GM12878 (cell line): ENCODE data around the gene ZBTB22. TPM values are rescaled to one million over a fixed set of nuclear protein-coding genes. Genes with fewer than 3 reads are reported as not detected.

Source experiments
- ATAC-seq: fragments of 200-7000 bp; cut with Tn5 transposase; 3 replicates; pipeline ENCODE4 v1.9.1; 2020; ENCODE audit warnings: mild to moderate bottlenecking, moderate library complexity
- BruUV-seq: library from RNA; stranded (reverse); fragments of 400-500 nt; replicated peaks from 2 replicates; lab custom pipeline; 2021; lab: Mats Ljungman, UMichigan
- CTCF ChIA-PET: fragments of 300-600 bp; sonication (Branson Sonifier 250); formaldehyde crosslinking; extraction: SDS; loops from one replicate; lab custom pipeline; 2021; ENCODE audit warnings: inconsistent platforms; lab: Yijun Ruan, JAX
- POLR2A ChIA-PET: fragments of 350-600 bp; formaldehyde crosslinking; extraction: SDS; loops from one replicate; lab custom pipeline; 2021; ENCODE audit warnings: inconsistent platforms; lab: Charles Lee
- RAD21 ChIA-PET: fragments of 300-600 bp; sonication (Branson Sonifier 250); formaldehyde crosslinking; loops from one replicate; lab custom pipeline; 2023; ENCODE audit warnings: antibody characterized with exemption; ENCODE audit not compliant: unreplicated experiment; lab: Charles Lee
- SMC1A ChIA-PET: fragments of 300-600 bp; sonication (Branson Sonifier 250); formaldehyde crosslinking; loops from one replicate; lab custom pipeline; 2023; ENCODE audit not compliant: unreplicated experiment, uncharacterized antibody; lab: Charles Lee
- DNase-seq: peaks from one replicate; pipeline ENCODE4 v3.0.0-alpha.2; 2011; ENCODE audit warnings: low read depth, low spot score
- FAIRE-seq: peaks from 3 replicates; lab custom pipeline; 2011; peaks lifted over from hg19 to GRCh38; lab: Jason Lieb, UNC
- H2AFZ ChIP-seq: 2 replicates; pipeline ENCODE4 v1.6.0; 2011; ENCODE audit warnings: low read depth, low read length, control low read depth; ENCODE audit not compliant: control insufficient read depth
- H3K27ac ChIP-seq: 2 replicates; pipeline ENCODE4 v1.5.1; 2011; ENCODE audit warnings: control low read depth; ENCODE audit not compliant: control insufficient read depth, insufficient read depth
- H3K27me3 ChIP-seq, 2 experiments: replicated peaks in 1 of 2; 2 replicates each; pipeline versions ENCODE4 v1.6.0 to v1.6.1; 2011; ENCODE audit warnings: low read length in 1 of 2; ENCODE audit not compliant: control insufficient read depth in 2 of 2, insufficient read depth in 2 of 2
- H3K36me3 ChIP-seq, 2 experiments: 2 replicates each; pipeline ENCODE4 v1.5.1; 2011; ENCODE audit warnings: low read length in 1 of 2; ENCODE audit not compliant: control insufficient read depth in 2 of 2, insufficient read depth in 2 of 2
- H3K4me1 ChIP-seq: 2 replicates; pipeline ENCODE4 v1.6.1; 2011; ENCODE audit warnings: mild to moderate bottlenecking, low read length, moderate library complexity, mixed read lengths; ENCODE audit not compliant: control insufficient read depth, insufficient read depth
- H3K4me2 ChIP-seq: 2 replicates; pipeline ENCODE4 v1.6.0; 2011; ENCODE audit warnings: control low read depth; ENCODE audit not compliant: control insufficient read depth, insufficient read depth
- H3K4me3 ChIP-seq: fragments of 200-600 bp; sonication (generic); 2 replicates; pipeline ENCODE4 v1.5.1; 2016
- H3K79me2 ChIP-seq: 2 replicates; pipeline ENCODE4 v1.6.0; 2011; ENCODE audit warnings: low read length; ENCODE audit not compliant: control insufficient read depth, insufficient read depth
- H3K9ac ChIP-seq: 2 replicates; pipeline ENCODE4 v1.8.0; 2011; ENCODE audit warnings: low read length, control low read depth, mixed read lengths; ENCODE audit not compliant: control insufficient read depth, insufficient read depth
- H3K9me3 ChIP-seq: replicated peaks from 3 replicates; pipeline ENCODE4 v1.5.1; 2011; ENCODE audit warnings: mild to moderate bottlenecking, low read length; ENCODE audit not compliant: control insufficient read depth, insufficient read depth
- H4K20me1 ChIP-seq: 2 replicates; pipeline ENCODE4 v1.6.0; 2011; ENCODE audit not compliant: control insufficient read depth, insufficient read depth
- NR2C1 ChIP-seq: fragments of 450-650 bp; IDR thresholded peaks from 2 replicates; pipeline ENCODE4 v1.6.1; 2017; ENCODE audit warnings: antibody characterized with exemption, mild to moderate bottlenecking, moderate library complexity
- NR2C2 ChIP-seq: IDR thresholded peaks from 2 replicates; pipeline ENCODE4 v1.6.1; 2011; ENCODE audit warnings: borderline replicate concordance, low read depth; ENCODE audit not compliant: control insufficient read depth, insufficient read length
- SREBF1 ChIP-seq: IDR thresholded peaks from 2 replicates; pipeline ENCODE4 v1.6.1; 2012; ENCODE audit warnings: mild to moderate bottlenecking, low read length
- SUZ12 ChIP-seq: fragments of 200-600 bp; sonication (generic); IDR thresholded peaks from one replicate; pipeline ENCODE4 v1.6.1; 2018; ENCODE audit warnings: antibody characterized with exemption, mild to moderate bottlenecking; ENCODE audit not compliant: unreplicated experiment
- WGBS: methylation state at CpG from one replicate; pipeline ENCODE4 v1.1.6; 2016; ENCODE audit warnings: low lambda C conversion rate; ENCODE audit not compliant: insufficient replicate concordance, insufficient coverage; ENCODE audit errors: missing lambda C conversion rate; 5-methylcytosine and 5-hydroxymethylcytosine counted together
- in situ Hi-C: fragments of 300-500 bp; cut with MboI; formaldehyde crosslinking; loops from 9 replicates; pipeline ENCODE4 v1.14.3; 2018; ENCODE audit warnings: mixed read lengths
- intact Hi-C: fragments of 100-400 bp; cut with micrococcal nuclease; formaldehyde crosslinking; loops from one replicate; pipeline ENCODE4 v1.14.2; 2022; ENCODE audit not compliant: unreplicated experiment
- polyA plus RNA-seq, 11 experiments: library from polyadenylated mRNA; depleted of rRNA in 4 of 11; unstranded in 6 of 11; stranded (reverse) in 5 of 11; fragments of >200 nt; fragmentation: Nextera tagmentation in 4 of 11; fragmentation: Illumina TruSeq in 1 of 11; extraction: Ambion mirVana in 4 of 11; extraction: Trizol in 1 of 11; gene quantifications; 1 replicate in 1 of 11; 2 replicates in 10 of 11; pipeline versions ENCODE4 v1.2.1 to v1.2.3, GENCODE V29; 2011 to 2016; ENCODE audit warnings: inconsistent platforms in 2 of 11, missing spikeins in 2 of 11, low read depth in 1 of 11
- total RNA-seq, 4 experiments: library from RNA; depleted of rRNA in 3 of 4; stranded (reverse); fragments of >200 nt in 3 of 4; fragmentation: Illumina TruSeq in 1 of 4; extraction: Trizol in 1 of 4; gene quantifications; 2 replicates each; pipeline versions ENCODE4 v1.2.1 to v1.2.3, GENCODE V29; 2013 to 2021
- TF ChIP-seq, protein P1 (sequence below): IDR thresholded peaks from 2 replicates; pipeline ENCODE4 v1.6.1; 2012; ENCODE audit warnings: low read length, inconsistent platforms
- TF ChIP-seq, protein P2 (sequence below): fragments of 450-650 bp; formaldehyde crosslinking; IDR thresholded peaks from 2 replicates; pipeline ENCODE4 v1.5.0; 2022; ENCODE audit warnings: mild to moderate bottlenecking, missing genetic modification characterization

ZBTB22 gene
- total and polyA plus RNA-seq, 10 of the 15 experiments (the other 5 are each of a cell fraction or from before 2014, with no cell fraction given): 0.11 to 9.9 (median 4.8) TPM

DNA sequence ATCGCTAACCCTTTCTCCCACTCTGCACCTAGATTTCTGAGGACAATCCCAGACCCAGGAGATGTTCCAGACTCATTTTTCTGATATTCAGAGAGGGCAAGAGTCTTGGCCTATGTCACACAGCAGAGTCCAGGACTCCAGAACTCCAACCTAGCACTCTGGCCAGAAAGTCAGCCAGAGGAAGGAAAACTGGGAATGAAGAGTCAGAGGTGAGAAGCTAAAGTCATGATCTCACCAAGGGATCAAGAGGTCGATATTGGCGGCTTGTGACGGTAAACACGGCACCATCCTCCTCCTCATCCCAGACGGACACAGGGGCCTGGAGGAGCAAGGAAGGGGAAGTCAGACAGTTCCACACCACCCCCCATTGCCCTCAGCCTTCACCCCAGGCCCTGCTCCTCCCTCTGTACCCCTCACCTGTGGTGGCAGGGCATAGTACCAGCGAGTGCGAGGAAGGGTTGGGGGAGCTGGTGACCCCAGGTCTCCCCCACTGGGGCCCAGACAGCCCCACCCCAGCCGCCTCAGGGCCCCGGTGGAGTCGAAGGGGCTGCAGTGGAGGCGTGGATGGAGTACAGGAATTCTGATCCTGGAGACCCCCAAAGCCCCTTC is 20.6 kb downstream of the ZBTB22 start (continued):
- TF ChIP-seq SREBF1: no peak
- TF ChIP-seq, protein P1, sequence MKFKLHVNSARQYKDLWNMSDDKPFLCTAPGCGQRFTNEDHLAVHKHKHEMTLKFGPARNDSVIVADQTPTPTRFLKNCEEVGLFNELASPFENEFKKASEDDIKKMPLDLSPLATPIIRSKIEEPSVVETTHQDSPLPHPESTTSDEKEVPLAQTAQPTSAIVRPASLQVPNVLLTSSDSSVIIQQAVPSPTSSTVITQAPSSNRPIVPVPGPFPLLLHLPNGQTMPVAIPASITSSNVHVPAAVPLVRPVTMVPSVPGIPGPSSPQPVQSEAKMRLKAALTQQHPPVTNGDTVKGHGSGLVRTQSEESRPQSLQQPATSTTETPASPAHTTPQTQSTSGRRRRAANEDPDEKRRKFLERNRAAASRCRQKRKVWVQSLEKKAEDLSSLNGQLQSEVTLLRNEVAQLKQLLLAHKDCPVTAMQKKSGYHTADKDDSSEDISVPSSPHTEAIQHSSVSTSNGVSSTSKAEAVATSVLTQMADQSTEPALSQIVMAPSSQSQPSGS: no peak
- TF ChIP-seq, protein P2, sequence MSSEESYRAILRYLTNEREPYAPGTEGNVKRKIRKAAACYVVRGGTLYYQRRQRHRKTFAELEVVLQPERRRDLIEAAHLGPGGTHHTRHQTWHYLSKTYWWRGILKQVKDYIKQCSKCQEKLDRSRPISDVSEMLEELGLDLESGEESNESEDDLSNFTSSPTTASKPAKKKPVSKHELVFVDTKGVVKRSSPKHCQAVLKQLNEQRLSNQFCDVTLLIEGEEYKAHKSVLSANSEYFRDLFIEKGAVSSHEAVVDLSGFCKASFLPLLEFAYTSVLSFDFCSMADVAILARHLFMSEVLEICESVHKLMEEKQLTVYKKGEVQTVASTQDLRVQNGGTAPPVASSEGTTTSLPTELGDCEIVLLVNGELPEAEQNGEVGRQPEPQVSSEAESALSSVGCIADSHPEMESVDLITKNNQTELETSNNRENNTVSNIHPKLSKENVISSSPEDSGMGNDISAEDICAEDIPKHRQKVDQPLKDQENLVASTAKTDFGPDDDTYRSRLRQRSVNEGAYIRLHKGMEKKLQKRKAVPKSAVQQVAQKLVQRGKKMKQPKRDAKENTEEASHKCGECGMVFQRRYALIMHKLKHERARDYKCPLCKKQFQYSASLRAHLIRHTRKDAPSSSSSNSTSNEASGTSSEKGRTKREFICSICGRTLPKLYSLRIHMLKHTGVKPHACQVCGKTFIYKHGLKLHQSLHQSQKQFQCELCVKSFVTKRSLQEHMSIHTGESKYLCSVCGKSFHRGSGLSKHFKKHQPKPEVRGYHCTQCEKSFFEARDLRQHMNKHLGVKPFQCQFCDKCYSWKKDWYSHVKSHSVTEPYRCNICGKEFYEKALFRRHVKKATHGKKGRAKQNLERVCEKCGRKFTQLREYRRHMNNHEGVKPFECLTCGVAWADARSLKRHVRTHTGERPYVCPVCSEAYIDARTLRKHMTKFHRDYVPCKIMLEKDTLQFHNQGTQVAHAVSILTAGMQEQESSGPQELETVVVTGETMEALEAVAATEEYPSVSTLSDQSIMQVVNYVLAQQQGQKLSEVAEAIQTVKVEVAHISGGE: no peak

DNA sequence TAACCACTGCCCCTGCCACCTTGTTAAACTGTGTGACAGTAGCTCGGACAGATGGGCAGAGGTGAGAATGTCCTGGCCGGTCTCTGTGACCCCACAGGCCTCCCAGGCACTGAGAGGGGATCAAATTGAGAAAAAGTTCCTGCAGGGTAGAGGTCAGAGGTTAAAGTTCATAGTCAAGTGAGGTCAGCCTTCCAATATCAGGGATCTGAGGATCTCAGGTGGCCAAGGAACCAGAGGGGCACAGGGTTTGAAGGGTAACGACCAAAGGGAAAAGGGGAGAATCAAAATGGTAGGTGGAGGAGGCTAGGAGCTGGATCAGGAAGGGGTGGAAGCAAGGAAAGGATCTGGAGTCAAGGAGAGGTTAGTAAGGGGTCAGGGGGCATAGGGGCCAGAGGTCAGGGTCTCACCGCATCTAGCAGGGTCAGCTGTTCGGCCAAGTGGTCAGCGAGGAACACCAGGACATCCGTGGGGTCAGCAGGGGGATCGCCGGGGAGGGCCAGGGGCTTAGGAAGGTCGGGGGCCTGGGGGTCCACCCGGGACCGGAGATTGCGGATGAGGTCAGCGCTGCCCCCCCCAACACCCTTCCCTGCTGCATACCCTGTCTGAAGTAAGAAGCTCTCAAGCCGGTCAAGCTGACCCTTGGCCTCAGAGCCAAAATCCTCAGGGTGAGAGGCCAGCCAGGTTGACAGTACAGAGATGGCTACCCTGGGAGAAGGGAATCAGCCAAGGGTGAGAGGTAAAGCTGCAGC is 21.7 kb downstream of the ZBTB22 start:
- Histone ChIP-seq H3K4me2 (no peak overlapping the region), H3K36me3 (peaks cover 0 to 10% of the 10 kb centered on the region in 2 experiments; a peak in 3 of 4 replicates), H3K27ac (no peak overlapping the region), H4K20me1 (no peaks in the 10 kb centered on the region), H2AFZ (no peak overlapping the region), H3K4me1 (peaks cover 11% of the 10 kb centered on the region), H3K4me3 (no peak overlapping the region), H3K27me3 (no peaks in the 10 kb centered on the region), H3K9ac (no peak overlapping the region), H3K79me2 (peaks cover 5% of the 10 kb centered on the region)
- RAD21 ChIA-PET: no interaction called here
- no TSS peak for BruUV-seq
- no peak for ATAC-seq
- SMC1A ChIA-PET: no interaction called here
- DNase-seq: no peak
- CTCF ChIA-PET: interaction anchor here (1.0 to 4.5 kb wide), 2 partner anchors 19 to 100 kb away, joined by 3 to 30 read pairs; partner anchors contain the start of gene B3GALT4
- no peak for FAIRE-seq
- in situ Hi-C loops (no loop called here), intact Hi-C loops (no loop called here)
- WGBS: 92% methylated on average over 15 of the region's 15 CpGs
- TF ChIP-seq SUZ12 (no peak), NR2C1 (peak; percentile 71), NR2C2 (peak; percentile 14)
- TF ChIP-seq, all 136 proteins: peak for 2
- H3K9me3 ChIP-seq: no peaks in the 10 kb centered on the region
- POLR2A ChIA-PET: interaction anchor here (2.4 kb wide), 1 partner anchor 17 kb away, joined by 19 read pairs; the partner anchor contains the start of gene B3GALT4
